Subcutaneous abdominal adipose tissue (tissue), 5 donors: ENCODE data around the gene DUSP16.
"Not testable (repeated sequence)": the region's sequence is repeated elsewhere in the genome, so short reads cannot be mapped to it uniquely, and the experiment has no call there.

Source experiments
- H3K27ac ChIP-seq: one replicate; pipeline ENCODE4 v1.7.0; 2013; ENCODE audit warnings: low read depth, mild to moderate bottlenecking, inconsistent platforms, low read length, moderate library complexity
- H3K27me3 ChIP-seq, 5 donors: one replicate each; pipeline ENCODE4 v1.7.0; 2013; ENCODE audit warnings: low read length in 5 of 5, inconsistent platforms in 1 of 5; ENCODE audit not compliant: control insufficient read depth in 5 of 5, insufficient read depth in 4 of 5
- H3K36me3 ChIP-seq, 5 donors: one replicate each; pipeline ENCODE4 v1.7.0; 2013; ENCODE audit warnings: low read length in 5 of 5; ENCODE audit not compliant: control insufficient read depth in 5 of 5, insufficient read depth in 5 of 5
- H3K4me1 ChIP-seq, 5 donors: one replicate each; pipeline ENCODE4 v1.7.0; 2013; ENCODE audit warnings: low read length in 5 of 5, mild to moderate bottlenecking in 3 of 5, moderate library complexity in 1 of 5; ENCODE audit not compliant: control insufficient read depth in 5 of 5, insufficient read depth in 5 of 5
- H3K4me3 ChIP-seq, 5 donors: one replicate each; pipeline ENCODE4 v1.7.0; 2013; ENCODE audit warnings: low read length in 5 of 5, low read depth in 1 of 5
- H3K9ac ChIP-seq, 5 donors: one replicate each; pipeline ENCODE4 v1.7.0; 2013; ENCODE audit warnings: low read length in 5 of 5, mild to moderate bottlenecking in 4 of 5, moderate library complexity in 3 of 5
- H3K9me3 ChIP-seq, 5 donors: one replicate each; pipeline ENCODE4 v1.7.0; 2013; ENCODE audit warnings: low read length in 5 of 5; ENCODE audit not compliant: control insufficient read depth in 5 of 5
- donor health status: healthy.
- donor health status: healthy.
- donor health status: healthy.
- donor health status: healthy.
- donor health status: healthy.

Gene DUSP16

DNA sequence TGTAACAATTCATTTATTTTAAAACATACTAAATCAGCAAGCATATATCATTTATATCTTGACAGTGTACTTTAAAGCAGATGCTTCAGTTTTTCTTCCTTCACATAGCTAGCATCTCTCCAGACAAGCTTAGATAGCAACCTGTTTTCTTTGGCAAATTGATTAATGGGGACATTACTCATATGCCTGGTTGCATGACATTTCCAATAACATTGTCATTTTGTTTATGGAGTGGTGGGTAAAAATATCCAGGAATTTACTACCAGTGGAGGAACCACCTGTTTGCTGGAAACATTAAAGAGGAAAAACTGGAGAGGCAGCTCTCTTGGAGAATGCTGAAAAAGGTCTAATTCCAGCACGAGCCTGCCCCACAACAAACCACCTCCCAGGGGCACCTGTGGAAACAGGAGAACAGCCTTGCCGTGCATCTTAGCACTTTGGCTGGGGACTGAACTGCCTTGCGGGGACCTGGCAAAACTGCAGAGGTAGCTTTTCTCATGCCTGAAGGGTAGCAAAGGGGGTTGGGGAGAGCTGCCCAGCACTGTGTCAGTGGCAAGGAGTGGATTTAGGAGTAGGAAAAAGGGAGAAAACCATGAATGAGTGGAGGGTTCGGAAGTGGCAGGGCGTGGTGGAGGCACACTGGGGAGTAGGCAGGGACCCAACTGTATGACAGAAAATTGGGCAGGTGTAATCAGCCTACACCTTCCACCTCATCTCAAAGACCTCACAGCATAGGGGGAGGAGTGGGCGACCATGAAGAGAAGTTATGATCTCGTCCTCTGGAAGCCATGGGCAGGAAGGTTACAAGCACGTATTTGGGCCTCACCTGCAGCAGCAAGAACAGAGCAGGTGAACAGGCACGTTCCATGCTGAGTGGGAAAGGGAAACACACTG, 37.3 kb upstream of the DUSP16 start:
- Histone ChIP-seq H3K9ac (no peak overlapping the region), H3K4me3 (no peak overlapping the region)

DNA sequence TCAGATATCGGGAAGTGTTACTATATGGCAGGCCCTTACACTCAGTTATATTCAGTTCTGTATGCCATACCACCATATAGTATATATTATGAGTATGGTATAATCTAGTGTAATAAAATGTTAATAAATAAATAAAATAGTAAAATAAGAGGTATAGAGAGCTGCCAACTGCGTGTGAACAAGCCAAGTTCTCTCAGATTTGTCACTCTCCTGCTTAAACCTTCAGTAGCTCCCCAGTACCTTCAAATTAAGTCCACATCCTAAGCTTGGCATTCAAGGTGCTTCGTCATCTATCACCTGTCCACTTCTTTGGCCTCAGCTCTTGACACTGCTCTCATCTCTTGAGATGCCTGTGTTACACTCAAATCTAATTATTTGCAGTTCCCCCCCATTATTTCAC, 36.2 kb upstream of the DUSP16 start:
- Histone ChIP-seq H3K4me3 (no peak overlapping the region), H3K9me3 (no peaks in the 10 kb centered on the region), H3K4me1 (peaks cover 0 to 6% (median 0%) of the 10 kb centered on the region in 5 donors), H3K9ac (no peak overlapping the region), H3K27ac (no peak overlapping the region), H3K27me3 (no peaks in the 10 kb centered on the region), H3K36me3 (no peaks in the 10 kb centered on the region)

More for the DNA sequence above, 37.3 kb upstream of the DUSP16 start:
- no peaks in the 10 kb centered on the region for H3K36me3 ChIP-seq
- no peaks in the 10 kb centered on the region for H3K9me3 ChIP-seq
- H3K27ac ChIP-seq: no peak overlapping the region
- peaks cover 0 to 6% (median 0%) of the 10 kb centered on the region in 5 donors for H3K4me1 ChIP-seq
- no peaks in the 10 kb centered on the region for H3K27me3 ChIP-seq

DNA sequence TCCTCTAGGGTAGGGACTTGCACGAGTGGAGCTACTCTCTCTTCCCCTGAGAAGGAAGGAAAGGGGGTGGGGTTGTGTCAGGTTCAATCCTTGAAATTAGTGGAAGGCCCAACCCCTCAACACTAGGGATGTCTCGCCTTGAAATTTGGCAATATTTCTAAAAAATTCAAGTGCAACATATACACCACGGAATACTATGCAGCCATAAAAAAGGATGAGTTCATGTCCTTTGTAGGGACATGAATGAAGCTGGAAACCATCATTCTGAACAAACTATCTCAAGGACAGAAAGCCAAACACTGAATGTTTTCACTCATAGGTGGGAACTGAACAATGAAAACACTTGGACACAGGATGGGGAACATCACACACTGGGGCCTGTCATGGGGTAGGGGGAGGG, 33.9 kb upstream of the DUSP16 start:
- not testable (repeated sequence) for H3K36me3 ChIP-seq, H3K4me3 ChIP-seq, H3K27ac ChIP-seq, H3K9ac ChIP-seq, H3K4me1 ChIP-seq, H3K27me3 ChIP-seq, H3K9me3 ChIP-seq

DNA sequence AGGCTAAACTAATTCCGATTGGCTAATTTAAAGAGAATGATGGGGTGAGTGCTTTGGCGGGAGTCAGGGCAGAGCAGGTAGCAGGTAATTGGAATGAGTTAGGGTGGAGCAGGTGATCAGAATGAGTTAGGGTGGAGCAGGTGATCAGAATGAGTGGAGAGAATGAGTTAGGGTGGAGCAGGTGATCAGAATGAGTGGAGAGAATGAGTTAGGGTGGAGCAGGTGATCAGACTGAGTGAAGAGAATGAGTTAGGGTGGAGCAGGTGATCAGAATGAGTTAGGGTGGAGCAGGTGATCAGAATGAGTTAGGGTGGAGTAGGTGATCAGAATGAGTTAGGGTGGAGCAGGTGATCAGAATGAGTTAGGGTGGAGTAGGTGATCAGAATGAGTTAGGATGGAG, 33.3 kb upstream of the DUSP16 start:
- not testable (repeated sequence) for H3K4me3 ChIP-seq, H3K4me1 ChIP-seq, H3K27ac ChIP-seq, H3K27me3 ChIP-seq, H3K9me3 ChIP-seq, H3K9ac ChIP-seq, H3K36me3 ChIP-seq

DNA sequence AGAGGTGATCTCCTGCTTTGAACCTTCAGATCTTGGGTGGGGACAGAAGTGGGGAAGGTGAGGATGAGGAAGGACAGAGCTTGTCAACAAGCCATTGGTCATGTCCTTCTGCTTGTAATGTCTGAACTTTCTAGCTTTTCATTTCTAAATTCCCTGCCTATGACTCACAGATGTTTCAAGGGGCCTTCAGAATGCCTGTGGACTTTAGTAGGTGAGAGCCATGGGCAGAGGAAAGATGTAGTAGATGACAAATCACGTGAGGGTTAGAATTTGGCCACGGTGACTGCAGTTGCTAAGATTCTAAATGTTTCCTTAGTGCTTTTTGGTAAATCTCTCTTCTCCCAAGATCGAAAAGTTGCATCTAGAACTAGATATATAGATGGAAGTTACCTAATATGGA, 30.3 kb upstream of the DUSP16 start:
- no peak overlapping the region for H3K4me3 ChIP-seq

GRCh38 chr12:12590961-12591360, 28.3 kb upstream of the DUSP16 start:
- H3K36me3 ChIP-seq: no peaks in the 10 kb centered on the region
- no peaks in the 10 kb centered on the region for H3K4me1 ChIP-seq
- no peaks in the 10 kb centered on the region for H3K9me3 ChIP-seq
- no peaks in the 10 kb centered on the region for H3K27me3 ChIP-seq
- no peak overlapping the region for H3K9ac ChIP-seq
- no peak overlapping the region for H3K27ac ChIP-seq
- H3K4me3 ChIP-seq: no peak overlapping the region

More for the DNA sequence above, 30.3 kb upstream of the DUSP16 start:
- no peak overlapping the region for H3K27ac ChIP-seq
- no peaks in the 10 kb centered on the region for H3K4me1 ChIP-seq
- no peaks in the 10 kb centered on the region for H3K9me3 ChIP-seq
- H3K9ac ChIP-seq: no peak overlapping the region
- H3K27me3 ChIP-seq: no peaks in the 10 kb centered on the region
- no peaks in the 10 kb centered on the region for H3K36me3 ChIP-seq

- H3K9me3 ChIP-seq, H3K27me3 ChIP-seq, H3K4me3 ChIP-seq, H3K9ac ChIP-seq, H3K36me3 ChIP-seq, H3K27ac ChIP-seq: not testable (repeated sequence)
- H3K4me1 ChIP-seq: peaks cover 0 to 11% (median 8%) of the 10 kb centered on the region in 5 donors
These were observed 25.8 kb upstream of the DUSP16 start for GRCh38 chr12:12588436-12588835.

GRCh38 chr12:12587878-12588277, 25.2 kb upstream of the DUSP16 start:
- no peaks in the 10 kb centered on the region for H3K36me3 ChIP-seq
- H3K9ac ChIP-seq: no peak overlapping the region
- no peak overlapping the region for H3K27ac ChIP-seq
- H3K27me3 ChIP-seq: no peaks in the 10 kb centered on the region
- no peak overlapping the region for H3K4me3 ChIP-seq
- peaks cover 0 to 16% (median 11%) of the 10 kb centered on the region in 5 donors for H3K4me1 ChIP-seq
- H3K9me3 ChIP-seq: no peaks in the 10 kb centered on the region

GRCh38 chr12:12586879-12587675, 24.4 kb upstream of the DUSP16 start:
- no peaks in the 10 kb centered on the region for H3K27me3 ChIP-seq
- no peaks in the 10 kb centered on the region for H3K36me3 ChIP-seq
- H3K4me1 ChIP-seq: peaks cover 3 to 22% (median 15%) of the 10 kb centered on the region in 5 donors
- H3K4me3 ChIP-seq: no peak overlapping the region
- no peak overlapping the region for H3K9ac ChIP-seq
- no peak overlapping the region for H3K27ac ChIP-seq
- no peaks in the 10 kb centered on the region for H3K9me3 ChIP-seq
